HTERT RPE-1 (cell line): ENCODE results near the gene XAGE1A.
"Not testable (repeated sequence)": the region's sequence is repeated elsewhere in the genome, so short reads cannot be mapped to it uniquely, and the experiment has no call there.

Source experiments
- in situ Hi-C: fragments of 300-500 bp; cut with MboI; formaldehyde crosslinking; loops from 4 replicates; pipeline ENCODE4 v1.14.3; 2020; ENCODE audit warnings: low sequenced_read_pairs

XAGE1A gene

DNA sequence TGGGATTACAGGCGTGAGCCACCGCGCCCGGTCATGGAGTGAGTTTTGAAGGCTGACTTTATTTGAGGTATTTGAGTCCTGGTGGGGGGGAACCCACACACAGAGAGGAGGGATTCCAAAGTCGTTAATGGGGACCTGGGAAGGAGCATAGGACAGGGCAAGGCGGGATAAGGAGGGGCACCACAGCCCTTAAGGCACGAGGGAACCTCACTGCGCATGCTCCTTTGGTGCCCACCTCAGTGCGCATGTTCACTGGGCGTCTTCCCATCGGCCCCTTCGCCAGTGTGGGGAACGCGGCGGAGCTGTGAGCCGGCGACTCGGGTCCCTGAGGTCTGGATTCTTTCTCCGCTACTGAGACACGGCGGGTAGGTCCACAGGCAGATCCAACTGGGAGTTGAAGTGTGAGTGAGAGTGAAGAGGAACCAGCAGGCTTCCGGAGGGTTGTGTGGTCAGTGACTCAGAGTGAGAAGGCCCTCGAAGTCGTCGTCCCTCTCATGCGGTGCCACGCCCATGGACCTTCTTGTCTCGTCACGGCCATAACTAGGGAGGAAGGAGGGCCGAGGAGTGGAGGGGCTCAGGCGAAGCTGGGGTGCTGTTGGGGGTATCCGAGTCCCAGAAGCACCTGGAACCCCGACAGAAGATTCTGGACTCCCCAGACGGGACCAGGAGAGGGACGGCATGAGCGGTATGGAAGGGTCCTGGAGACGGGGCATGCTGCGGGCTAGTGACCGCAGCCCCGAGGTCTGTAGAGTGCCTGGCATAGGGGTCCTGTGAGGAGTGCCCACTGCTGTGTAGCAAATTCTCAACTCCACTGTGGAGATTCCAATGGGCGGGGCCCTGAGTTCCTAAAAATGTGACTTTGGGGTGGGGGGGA is at the start of gene XAGE1A:
TSS of gene XAGE1A (plus strand) at position 264 of the 874 bp plus-strand sequence. CDS start 1,554 bp downstream, outside the sequence.
- in situ Hi-C loops, result not testable (repeated sequence)

GRCh38 chrX:52452031-52452430 is 43.6 kb upstream of the XAGE1A start:
- in situ Hi-C loops, result not testable (repeated sequence)

DNA sequence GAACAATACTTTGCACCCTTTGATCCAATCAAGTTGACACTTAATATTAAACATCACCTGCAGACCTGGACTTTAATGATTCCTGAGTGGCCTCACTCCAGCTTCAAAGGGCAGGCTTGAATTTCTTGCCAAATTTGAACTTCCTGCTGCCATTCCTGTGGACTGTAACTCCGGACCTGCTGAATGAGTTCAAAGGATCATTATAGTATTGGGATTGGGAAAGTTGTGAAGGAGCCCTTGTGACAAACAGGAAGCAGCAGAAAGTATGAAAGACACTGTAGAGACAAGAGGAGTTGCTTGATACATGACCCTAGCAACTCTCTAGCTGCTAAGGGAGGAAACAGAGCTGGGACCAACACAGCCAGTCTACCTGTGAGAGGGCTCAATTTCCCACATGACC is 24.3 kb upstream of the XAGE1A start:
- in situ Hi-C loops, result not testable (repeated sequence)

GRCh38 chrX:52496419-52496772 is 788 bp downstream of the XAGE1A start:
- in situ Hi-C loops, result not testable (repeated sequence)

- in situ Hi-C loops, result not testable (repeated sequence)
These were observed 5.8 kb downstream of the XAGE1A start for GRCh38 chrX:52501362-52501761.

DNA sequence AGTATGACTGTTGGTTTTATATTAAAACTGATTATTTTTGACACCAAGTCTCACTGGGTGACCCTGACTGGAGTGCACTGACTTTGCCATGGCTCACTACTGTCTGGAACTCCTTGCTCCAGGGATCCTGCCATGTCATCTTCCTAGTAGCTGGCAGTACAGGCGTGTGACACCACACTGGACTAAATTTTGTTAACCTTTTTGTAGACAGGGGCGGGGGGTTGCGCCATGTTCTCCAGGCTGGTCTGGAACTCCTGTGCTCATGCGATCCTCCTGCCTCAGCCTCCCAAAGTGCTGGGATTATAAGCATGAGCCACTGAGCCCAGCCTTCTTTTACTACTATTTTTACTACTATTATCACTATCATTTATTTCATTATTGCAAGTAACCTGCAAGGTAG is 8.9 kb downstream of the XAGE1A start:
- in situ Hi-C loops, result no loop called here

DNA sequence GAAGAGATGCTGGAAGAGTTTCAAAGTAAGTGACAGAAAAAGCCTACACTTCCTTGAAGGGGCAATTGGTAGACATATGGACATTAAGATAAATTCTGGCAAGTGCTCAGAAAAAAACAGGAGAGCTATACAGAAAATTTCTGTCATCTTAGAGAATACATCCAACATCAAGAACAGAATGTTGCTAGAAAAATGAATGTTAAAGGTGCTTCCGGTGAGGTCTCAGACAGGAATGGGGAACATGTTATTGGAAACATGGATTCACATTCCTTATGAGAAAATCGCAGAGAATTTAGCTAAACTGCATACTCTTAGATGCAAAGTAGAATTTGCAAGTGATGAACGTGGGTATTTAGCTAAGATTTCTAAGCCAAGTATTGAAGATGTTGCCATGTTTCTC is 11.7 kb downstream of the XAGE1A start:
- in situ Hi-C loops, result no loop called here

GRCh38 chrX:52509916-52510315 is 14.3 kb downstream of the XAGE1A start:
- in situ Hi-C loops, result no loop called here

GRCh38 chrX:52511126-52511525 is 15.5 kb downstream of the XAGE1A start:
- in situ Hi-C loops, result not testable (repeated sequence)

DNA sequence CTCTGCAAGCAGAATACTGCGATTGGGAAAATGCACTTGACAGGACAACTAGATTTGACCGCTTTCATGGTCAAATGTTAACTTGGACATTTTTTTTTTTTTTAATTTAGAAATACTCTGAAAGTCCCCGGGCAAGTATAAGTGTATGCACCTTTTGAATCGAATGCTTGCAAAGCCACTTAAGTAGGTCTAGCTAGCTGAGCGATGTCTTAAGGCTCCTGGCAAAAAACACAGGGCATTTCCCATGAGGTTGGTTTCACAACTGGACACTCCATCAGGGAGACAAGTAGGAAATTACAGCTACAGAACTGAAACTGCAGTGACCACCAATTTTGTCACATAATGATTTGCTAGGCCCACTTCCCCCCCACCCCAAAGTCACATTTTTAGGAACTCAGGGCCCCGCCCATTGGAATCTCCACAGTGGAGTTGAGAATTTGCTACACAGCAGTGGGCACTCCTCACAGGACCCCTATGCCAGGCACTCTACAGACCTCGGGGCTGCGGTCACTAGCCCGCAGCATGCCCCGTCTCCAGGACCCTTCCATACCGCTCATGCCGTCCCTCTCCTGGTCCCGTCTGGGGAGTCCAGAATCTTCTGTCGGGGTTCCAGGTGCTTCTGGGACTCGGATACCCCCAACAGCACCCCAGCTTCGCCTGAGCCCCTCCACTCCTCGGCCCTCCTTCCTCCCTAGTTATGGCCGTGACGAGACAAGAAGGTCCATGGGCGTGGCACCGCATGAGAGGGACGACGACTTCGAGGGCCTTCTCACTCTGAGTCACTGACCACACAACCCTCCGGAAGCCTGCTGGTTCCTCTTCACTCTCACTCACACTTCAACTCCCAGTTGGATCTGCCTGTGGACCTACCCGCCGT is 20.7 kb downstream of the XAGE1A start:
- in situ Hi-C loops, result not testable (repeated sequence)

DNA sequence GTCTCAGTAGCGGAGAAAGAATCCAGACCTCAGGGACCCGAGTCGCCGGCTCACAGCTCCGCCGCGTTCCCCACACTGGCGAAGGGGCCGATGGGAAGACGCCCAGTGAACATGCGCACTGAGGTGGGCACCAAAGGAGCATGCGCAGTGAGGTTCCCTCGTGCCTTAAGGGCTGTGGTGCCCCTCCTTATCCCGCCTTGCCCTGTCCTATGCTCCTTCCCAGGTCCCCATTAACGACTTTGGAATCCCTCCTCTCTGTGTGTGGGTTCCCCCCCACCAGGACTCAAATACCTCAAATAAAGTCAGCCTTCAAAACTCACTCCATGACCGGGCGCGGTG is 21.3 kb downstream of the XAGE1A start, which contains the start of gene XAGE1B:
TSS of gene XAGE1B (minus strand) at position 77 of the 339 bp plus-strand sequence. CDS start 1,536 bp downstream, outside the sequence.
- in situ Hi-C loops, result not testable (repeated sequence)

- in situ Hi-C loops, result not testable (repeated sequence)
These were observed 45.4 kb downstream of the XAGE1A start for GRCh38 chrX:52541051-52541450.

DNA sequence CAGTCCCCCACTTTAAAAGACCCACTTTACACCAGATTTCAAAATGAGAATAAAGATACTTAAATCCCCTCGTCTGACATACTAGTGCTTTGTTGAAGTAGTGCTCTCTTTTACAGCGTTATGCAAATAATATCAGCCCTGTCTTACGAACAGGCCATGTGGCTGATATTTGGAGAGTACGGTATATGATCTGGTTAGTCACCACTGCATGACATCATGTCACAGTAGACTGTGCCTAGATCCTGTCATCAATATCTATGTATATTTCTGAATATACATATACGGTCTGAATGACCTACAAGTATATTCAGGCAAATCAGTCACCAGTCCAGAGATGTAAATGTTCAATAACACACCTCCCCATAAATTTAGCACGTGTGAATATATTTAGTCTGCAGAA is 46.7 kb downstream of the XAGE1A start:
- in situ Hi-C loops, result no loop called here

GRCh38 chrX:52544147-52544840 is 48.7 kb downstream of the XAGE1A start:
- in situ Hi-C loops, result no loop called here

DNA sequence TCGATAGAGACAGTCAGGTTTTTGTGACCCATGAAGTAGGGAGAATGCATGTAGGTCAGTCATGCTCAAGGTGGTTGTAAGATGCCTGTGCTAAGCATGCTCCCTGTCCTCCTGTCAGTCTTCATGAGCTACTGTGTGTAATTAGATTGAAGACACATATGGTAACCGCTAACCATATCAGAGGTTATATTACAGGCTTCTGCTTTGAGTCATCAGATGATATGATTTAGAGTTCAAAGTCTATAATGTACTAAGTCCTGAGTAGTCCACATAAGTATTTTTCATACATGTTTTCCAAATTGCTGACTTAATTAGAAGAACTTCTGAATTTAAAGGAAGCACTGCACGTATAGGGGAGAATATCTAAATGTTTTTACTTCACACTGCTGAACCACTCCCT is 53.2 kb downstream of the XAGE1A start:
- in situ Hi-C loops, result not testable (repeated sequence)
